WTC11 (cell line): ENCODE data around the gene ITGAX.

Source experiments
- CTCF ChIP-seq: fragments of 200-600 bp; IDR thresholded peaks from 2 replicates; pipeline ENCODE4 v1.8.0; 2022; ENCODE audit warnings: antibody characterized with exemption
- ELF4 ChIP-seq: sonication (generic); formaldehyde crosslinking; IDR thresholded peaks from 2 replicates; pipeline ENCODE4 v1.8.1; 2022; ENCODE audit warnings: low read depth, mild to moderate bottlenecking, moderate library complexity, missing genetic modification reagents
- FOXK1 ChIP-seq: sonication (generic); formaldehyde crosslinking; IDR thresholded peaks from 2 replicates; pipeline ENCODE4 v1.8.0; 2022; ENCODE audit warnings: mild to moderate bottlenecking, moderate library complexity, missing genetic modification reagents
- MAX ChIP-seq: sonication (generic); formaldehyde crosslinking; IDR thresholded peaks from 2 replicates; pipeline ENCODE4 v1.8.0; 2022; ENCODE audit warnings: mild to moderate bottlenecking, missing genetic modification reagents
- PREB ChIP-seq: sonication (generic); formaldehyde crosslinking; IDR thresholded peaks from 2 replicates; pipeline ENCODE4 v1.8.1; 2022; ENCODE audit warnings: mild to moderate bottlenecking, missing genetic modification reagents, moderate library complexity, borderline replicate concordance
- TEAD1 ChIP-seq: sonication (generic); formaldehyde crosslinking; IDR thresholded peaks from 2 replicates; pipeline ENCODE4 v1.8.0; 2022; ENCODE audit warnings: mild to moderate bottlenecking, missing genetic modification reagents
- TEAD4 ChIP-seq: sonication (generic); formaldehyde crosslinking; IDR thresholded peaks from 2 replicates; pipeline ENCODE4 v1.8.0; 2022; ENCODE audit warnings: mild to moderate bottlenecking, missing genetic modification reagents
- USF2 ChIP-seq: sonication (generic); formaldehyde crosslinking; IDR thresholded peaks from 2 replicates; pipeline ENCODE4 v1.8.1; 2023; ENCODE audit warnings: mild to moderate bottlenecking, missing genetic modification reagents, moderate library complexity
- ZNF138 ChIP-seq: sonication (generic); formaldehyde crosslinking; conservative IDR thresholded peaks from 2 replicates; pipeline ENCODE4 v1.8.1; 2022; ENCODE audit warnings: mild to moderate bottlenecking, moderate library complexity, missing genetic modification reagents

DNA sequence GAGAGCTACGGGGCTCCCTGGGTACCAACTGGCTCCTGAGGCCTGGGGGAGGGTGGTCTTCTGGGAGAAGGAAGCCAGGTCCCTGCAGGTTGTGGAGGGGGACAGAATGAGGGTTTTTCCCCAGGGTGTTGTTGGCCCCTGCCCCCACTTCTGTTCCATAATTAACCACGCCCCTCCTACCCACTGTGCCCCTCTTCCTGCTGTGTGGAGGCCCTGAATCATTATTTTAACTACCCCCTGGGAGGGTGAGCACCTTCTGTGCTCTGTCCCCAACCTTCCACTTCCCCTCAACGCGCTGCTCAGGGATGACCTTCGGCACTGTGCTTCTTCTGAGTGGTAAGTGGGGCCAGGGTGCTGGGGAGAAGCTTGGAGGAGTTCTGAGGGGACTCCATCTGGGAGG lies 38.1 kb downstream of the ITGAX start, which contains the start of gene ITGAD:
- TF ChIP-seq ZNF138 (CRISPR knock-in tag) (no peak), MAX (no peak), TEAD1 (CRISPR knock-in tag) (no peak), CTCF (no peak), ELF4 (CRISPR knock-in tag) (no peak), USF2 (CRISPR knock-in tag) (no peak), FOXK1 (no peak), PREB (no peak), TEAD4 (CRISPR knock-in tag) (no peak)
